Measurements from ENCODE around the gene THOC6.

DNA sequence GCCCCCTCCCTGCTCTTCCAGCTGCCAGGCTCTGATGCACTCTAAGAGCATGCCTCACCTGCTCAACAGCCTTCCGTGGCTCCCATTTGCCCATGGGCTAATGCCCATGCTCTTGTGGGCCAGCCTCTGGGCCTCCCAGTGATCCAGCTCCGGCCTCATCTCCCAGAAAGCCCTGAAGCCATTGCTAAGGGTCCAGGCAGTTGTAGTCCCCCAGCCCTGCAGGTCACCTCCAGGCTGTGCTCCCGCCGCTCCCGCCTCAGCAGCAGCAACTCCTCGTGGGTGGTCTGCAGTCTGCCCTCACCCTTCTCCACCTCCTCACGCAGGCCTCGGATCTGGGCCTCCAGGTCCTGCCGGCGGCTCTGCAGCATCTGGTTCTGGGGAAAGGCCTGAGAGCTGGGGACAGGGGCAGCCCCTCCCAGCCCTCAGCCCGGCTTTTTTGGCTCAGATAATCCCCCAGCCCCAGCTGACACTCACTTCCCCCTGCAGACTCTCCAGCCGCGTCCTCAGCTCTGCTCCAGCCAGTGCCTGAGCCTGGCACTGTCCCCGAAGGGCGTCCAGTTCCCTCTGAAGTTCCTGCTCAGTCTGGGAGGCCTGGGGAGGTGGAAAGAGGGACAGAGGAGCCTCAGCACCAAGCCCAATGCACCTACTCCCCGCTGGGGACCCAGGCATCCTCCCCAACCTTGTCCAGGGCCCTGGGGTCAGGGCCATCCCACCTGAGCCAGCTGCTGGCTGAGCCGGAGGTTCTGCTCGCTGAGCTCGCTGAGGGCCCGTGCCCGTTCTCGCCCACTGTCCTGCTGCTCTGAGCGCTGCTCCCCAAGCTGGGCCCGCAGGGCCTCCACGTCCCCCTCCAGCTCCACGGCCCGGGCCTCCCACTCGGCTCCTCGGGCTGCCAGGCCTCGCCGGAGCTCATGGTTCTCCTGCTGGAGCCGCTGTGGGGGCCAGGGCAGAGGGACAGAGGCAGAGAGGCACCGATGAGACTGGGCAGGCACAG is 6.7 kb downstream of the THOC6 start:
- no peak for TF ChIP-seq POLR2AphosphoS5 (IDR thresholded peaks at IDR 0.05; ENCODE audit: insufficient read depth in 1 of 2, low read depth in 1 of 2)
- TF ChIP-seq, protein P1, sequence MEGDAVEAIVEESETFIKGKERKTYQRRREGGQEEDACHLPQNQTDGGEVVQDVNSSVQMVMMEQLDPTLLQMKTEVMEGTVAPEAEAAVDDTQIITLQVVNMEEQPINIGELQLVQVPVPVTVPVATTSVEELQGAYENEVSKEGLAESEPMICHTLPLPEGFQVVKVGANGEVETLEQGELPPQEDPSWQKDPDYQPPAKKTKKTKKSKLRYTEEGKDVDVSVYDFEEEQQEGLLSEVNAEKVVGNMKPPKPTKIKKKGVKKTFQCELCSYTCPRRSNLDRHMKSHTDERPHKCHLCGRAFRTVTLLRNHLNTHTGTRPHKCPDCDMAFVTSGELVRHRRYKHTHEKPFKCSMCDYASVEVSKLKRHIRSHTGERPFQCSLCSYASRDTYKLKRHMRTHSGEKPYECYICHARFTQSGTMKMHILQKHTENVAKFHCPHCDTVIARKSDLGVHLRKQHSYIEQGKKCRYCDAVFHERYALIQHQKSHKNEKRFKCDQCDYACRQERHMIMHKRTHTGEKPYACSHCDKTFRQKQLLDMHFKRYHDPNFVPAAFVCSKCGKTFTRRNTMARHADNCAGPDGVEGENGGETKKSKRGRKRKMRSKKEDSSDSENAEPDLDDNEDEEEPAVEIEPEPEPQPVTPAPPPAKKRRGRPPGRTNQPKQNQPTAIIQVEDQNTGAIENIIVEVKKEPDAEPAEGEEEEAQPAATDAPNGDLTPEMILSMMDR (IDR thresholded peaks at IDR 0.05) = no peak
- TF ChIP-seq POLR2A (IDR thresholded peaks at IDR 0.05) = no peak
